HG03342 (cell line): ENCODE measurements around the gene SPAG16.
"Not testable (repeated sequence)": the region's sequence is repeated elsewhere in the genome, so short reads cannot be mapped to it uniquely, and the experiment has no call there.

Experiments used
- ATAC-seq: cut with Tn5 transposase; IDR thresholded peaks from one replicate; pipeline ENCODE4 v1.9.1; 2021; ENCODE audit warnings: mild to moderate bottlenecking, moderate library complexity; ENCODE audit not compliant: unreplicated experiment

SPAG16 gene

DNA sequence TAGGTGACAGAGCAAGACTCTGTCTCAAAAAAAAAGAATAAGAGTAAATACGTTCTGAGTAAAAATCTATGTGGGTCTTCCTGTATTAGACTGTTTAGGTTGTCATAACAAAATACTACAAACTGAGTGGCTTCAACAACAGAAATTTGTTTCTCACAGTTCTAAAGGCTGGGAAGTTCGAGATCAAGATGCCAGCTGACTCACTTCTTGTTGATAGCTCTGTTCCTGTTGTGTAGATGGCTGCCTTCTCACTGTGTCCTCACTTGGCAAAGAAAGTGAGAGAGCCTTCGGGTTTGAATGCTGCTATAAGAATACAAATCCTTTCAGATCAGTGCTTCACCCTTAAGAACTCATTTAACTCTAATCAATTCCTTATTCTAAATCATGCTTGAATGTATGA lies 696.6 kb downstream of the SPAG16 start:
- ATAC-seq = no peak

DNA sequence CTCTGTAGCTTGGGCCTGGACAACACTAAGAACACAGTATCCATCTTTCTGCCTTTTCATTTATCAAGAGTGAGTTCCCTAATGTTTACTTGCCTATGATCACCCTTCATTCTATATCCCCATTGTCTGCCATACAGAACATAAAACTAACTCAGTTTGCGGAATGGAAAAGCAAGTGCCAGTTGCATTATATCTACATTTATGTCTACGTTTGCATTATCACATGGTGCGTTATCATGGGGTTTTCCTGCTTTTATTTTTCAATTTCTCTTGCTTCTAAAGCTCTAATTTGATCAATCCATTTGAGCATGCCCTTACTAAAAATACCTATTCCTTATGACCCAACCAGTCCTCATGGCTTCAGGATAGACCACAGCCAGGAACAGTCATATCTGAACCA lies 704.9 kb downstream of the SPAG16 start:
- ATAC-seq = no peak

DNA sequence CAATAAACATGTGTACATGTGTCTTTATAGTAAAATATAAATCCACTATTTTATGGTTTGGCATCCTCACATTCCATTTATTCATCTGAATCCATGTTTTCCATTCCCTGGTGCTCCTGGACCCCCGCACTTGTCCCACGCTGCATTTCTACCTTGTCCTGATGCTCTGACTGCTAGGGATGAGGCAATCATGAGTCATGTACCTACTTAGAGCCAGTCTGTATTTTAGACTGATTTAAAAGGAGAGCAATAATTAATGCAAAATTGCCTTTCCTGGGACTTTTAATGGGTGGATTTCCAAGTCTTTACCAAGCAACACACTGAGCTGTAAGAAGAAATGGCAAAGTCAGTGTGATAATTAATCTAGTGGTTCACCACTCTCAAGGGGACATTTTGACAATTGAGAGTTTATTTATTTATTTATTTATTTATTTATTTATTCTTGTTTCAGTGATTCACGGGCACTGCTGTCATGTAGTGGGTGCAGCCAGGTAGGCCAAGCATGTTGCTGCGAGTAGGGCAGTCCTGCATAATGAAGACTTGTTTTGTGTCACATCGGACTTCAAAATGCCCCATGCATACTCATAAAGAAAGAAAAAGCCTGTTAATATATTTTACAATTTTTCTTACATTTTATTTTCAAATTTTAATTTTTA lies 707.3 kb downstream of the SPAG16 start:
- no peak for ATAC-seq

DNA sequence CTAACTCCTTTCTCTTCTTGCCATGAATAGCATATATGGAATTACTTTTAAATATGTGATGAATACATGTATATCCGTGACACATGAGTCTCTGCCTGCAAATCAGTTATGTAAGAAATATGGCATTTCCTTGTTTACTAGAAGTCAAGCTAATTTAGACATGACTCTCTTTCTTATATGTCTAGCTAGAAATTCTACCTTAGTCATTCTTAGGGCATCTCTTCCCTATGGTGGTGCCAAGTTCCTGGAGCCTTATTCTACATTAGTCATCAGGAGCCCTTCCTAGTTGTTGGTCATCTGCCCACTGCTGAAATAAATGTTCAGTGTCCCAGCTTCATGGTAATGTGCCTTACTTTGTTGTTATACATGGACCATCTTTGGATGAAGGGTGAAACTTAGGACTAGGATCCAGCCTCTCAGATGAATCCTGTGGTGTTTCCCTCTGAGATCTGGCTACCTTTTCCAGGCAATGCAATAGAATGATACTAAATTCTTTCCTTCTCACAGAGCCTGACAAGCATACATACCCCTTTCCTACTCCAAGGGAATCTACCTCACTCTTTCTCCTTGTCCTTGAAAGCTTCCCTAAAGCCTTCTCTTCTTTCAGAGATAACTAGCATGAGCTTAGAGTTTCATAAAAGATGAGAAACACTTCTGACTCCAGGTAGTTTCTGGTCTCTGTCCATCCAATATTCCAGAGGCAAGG lies 711.3 kb downstream of the SPAG16 start:
- no peak for ATAC-seq

DNA sequence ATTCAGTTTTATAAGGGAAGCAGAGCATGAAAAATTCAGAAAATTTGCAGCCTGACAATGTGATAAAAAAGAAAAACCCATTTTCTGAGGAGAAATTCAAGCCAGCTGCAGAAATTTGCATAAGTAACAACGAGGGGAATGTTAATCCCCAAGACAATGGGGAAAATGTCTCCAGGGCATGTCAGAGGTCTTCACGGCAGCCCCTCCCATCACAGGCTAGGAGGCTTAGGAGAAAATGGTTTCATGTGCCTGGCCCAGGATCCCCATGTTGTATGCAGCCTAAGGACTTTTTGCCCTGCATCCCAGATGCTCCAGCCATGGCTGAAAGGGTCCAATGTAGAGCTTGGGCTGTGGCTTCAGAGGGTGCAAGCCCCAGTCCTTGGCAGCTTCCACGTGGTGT lies 714.7 kb downstream of the SPAG16 start:
- not testable (repeated sequence) for ATAC-seq

DNA sequence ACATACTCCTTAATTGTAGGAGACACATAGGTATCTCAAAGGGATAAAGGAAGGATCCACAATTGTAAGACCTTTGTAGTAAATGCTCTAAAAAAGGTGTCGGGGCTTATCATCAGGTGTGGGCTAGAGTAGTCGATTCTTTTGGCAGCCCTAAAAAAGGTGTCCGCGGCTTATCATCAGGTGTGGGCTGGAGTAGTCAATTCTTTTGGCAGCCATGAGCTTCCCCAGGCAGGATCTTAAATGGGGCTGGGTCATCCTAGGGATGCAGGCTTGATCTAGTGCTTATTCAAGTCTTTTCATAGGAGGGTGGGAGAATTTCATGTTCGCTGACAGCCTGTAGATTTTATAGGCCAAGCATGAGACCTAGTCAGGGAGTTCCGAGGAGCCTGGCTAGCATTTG lies 720.2 kb downstream of the SPAG16 start:
- ATAC-seq = no peak

DNA sequence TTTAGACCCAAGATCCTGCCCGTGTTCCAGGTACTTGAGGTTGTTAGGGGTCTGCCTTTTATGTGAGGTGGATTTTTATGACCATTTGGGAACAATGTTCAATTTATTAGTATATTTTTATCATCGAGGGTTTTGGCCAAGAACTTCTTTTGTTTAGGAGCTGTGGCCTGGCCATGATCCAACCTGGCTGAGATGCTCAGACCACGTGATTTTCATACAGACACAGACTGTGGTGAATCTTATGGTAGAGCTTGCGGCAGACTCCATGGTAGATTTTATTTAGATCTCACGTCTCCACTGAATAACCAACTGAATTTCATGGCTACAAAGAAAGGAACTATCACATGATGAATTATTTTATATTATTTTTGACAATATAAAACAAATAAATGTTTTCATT lies 721.1 kb downstream of the SPAG16 start:
- ATAC-seq = no peak

DNA sequence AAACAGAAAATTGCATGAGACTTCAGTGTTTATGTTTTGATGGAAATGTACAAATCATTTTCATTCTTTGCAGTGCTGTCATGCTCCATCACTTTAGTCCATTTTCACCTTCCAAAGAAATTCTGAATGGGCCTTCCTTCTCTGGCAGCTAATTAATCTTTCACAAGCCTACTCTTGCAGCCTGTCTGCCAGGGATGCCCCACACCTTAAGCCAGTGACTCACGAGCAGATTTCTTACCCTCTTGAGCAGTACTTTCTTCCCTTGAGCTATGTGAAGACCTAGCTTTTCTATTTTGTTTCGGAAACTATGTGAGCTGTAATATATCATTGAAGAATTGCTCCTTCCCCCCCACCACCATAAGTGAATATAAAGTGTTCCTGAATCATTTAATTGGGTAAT lies 722.3 kb downstream of the SPAG16 start:
- no peak for ATAC-seq

DNA sequence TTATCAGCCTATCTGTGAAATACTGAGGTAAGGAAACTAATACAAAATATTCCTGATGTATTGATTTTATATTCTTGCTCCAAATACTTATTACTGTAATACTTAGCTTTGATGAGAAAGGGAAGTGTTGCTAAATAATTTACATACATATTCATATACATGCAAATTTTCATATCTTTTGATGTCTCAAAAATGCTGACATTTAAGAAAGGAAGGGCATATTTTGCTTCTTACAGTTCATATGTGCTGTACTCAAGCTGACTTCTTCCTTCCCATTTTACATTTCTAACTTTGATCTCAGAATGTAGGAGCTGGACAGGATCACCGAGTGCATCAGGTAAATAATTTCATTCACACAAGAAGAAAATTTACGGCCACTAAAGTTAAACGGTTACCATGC lies 727.4 kb downstream of the SPAG16 start:
- no peak for ATAC-seq

DNA sequence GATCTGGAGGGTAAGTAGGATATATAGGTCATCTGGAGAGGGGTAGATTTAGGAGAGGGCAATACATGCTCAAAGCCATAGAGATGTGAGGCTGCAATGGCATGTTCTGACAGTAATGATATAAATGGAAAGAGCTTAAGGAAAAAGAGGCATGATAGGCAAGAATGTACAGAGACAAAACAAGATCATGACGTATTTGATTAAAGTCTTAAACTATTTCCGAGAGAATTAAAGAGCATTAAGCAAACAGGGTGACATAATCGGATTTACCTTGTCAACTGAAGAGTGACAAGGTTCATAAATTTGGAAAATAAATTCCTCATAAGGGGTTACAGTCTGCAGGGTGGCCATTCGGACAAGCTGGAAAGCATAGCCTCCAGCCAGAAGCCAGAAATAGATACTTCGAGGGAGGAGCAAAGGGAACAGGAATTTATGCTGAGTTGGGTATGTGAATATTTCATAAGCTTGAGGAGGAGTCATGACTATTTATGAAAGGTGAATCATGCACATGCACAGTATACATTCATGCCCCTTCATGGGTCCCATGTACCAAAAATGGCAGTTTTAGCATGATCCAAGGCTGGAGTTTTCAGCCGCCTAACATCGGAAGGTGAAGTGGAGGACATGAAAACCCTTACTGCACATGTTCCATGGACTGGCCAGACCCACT lies 730.4 kb downstream of the SPAG16 start:
- no peak for ATAC-seq

DNA sequence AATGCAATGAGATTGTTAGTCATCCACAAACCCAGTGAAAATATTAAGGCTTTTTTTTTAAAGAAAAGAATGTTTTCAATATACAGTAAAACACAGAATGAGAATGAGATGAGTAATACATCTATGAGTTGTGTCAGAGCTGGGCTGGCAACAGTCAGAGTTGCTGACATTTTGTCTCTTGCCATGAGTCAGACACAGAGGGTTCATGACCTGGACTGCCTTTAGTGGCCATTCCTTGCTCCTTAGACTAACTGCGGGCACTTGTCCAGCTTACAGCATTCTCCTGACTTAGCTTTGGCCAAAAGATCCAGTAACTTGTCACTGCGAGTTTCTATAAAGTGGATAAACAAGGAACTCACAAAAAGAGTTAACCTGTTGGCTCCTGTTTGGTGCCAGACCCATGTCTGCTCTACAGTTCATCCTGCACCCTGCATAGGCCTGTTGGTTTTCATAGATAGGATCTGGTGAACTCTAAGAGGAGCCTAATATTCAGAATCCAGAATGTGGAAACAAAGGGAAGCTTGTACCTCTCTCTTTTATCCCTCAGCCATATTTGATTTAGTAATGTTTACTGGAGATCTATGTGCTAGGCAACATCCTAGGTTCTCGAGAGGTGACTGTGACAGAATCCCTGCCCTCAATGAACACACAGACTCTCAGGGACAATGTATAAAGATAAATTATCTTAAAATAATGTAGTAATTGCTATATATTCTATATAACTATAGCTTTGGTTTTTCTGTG lies 735.1 kb downstream of the SPAG16 start:
- ATAC-seq = no peak

DNA sequence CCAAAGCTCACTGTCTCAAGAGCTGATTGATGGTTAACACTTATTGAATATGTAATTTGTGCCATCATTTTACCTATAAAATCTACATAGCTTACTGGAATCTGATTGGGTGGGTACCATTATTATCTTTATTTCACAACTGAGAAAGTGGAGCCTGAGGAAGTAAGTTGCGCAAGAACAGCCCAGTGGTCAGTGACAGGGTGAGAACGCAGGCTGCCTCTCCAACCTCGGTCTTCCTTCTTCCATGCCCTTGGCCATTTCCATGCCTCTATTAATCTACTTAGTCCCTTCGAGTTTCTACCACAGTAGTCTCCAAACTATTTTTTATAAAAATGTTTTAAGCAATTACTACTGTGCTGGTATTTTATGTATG lies 735.7 kb downstream of the SPAG16 start:
- ATAC-seq = no peak

DNA sequence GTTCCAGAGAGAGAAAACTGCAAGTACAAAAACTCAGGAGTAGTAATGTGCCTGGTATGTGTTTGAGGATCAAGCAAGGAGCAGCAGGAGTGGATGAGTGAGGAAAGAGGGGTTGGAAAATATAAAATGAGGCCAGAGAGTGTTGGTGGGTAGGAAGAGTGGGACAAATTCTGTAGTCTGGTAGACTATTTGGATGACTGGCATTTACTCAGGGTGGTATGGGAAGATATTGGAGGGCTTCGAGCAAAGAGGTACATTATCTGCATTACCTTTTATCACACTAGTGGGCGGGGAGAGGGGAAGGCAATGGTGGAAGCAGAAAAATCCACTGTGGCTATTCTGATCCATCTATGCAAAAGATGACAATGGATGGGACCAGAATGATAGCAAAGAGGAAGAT lies 744.9 kb downstream of the SPAG16 start:
- no peak for ATAC-seq

DNA sequence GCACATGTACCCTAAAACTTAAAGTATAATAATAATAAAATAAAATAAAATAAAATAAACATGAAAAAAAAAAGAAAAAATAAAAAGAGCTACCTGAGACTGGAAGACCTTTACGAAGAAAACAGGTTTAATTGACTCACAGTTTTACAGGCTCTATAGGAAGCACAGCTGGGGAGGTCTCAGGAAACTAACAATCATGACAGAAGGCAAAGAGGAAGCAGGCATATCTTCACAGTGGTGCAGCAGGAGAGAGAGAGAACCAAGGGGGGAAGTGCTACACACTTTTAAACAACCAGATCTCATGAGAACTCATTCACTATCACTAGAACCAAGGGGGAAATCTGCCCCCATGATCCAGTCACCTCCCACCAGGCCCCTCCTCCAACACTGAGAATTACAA lies 747.3 kb downstream of the SPAG16 start:
- ATAC-seq = no peak

DNA sequence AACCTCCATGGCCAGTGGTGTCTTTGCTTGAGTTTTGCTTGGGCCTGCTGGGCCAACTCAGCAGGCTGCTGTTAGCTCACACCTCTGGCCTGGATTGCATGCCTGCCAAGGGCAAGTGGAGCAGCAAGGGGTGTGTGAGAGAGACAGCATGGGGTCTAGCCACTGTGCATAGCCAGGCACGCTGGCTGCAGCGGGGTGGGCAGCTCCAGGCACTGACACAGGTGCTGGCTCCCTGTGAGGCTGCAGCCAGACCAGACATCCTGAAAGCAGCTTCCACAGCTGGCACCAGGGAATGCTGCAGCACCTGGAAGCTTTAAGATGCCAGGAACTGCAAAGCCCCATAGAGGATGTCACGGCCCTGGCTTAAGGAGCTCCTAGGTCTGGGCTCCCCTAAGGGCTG lies 750.2 kb downstream of the SPAG16 start:
- ATAC-seq = no peak

DNA sequence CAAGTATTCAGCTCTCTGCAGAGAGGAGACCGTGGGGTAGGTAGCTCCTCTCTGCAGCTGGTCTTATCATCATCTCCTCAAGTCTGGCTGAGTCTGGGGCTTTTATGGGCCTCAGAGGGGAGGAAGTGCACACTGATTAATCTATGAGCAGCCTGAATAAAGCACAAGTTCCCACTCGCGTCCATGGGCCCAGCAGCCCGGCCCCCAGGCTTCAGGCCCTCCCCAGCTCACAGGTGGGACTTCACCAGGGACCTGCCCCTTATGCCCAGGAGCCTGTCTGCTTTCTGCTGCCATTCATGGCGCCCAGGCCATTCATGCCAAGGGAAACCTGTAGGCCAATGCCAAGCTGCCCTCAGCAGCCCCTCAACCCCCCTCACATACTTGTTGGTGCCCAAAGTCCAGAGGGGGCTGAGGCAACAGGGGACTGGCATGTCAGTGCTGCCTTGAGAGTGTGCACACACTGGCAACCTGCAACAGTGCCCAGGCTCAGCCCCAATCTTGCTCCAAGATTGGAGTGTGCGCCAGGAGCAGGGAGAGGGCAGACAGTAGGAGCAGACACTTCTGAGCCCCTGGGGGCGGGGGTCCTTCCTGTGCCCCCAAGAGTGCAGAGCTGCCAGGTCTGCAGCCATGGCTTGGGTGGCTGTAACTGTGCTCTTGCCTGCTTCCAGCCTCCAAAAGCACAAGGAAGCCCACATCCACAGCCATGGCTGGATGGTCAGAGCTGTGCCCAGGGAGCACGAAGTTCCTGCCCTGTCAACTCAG lies 751.0 kb downstream of the SPAG16 start:
- no peak for ATAC-seq

DNA sequence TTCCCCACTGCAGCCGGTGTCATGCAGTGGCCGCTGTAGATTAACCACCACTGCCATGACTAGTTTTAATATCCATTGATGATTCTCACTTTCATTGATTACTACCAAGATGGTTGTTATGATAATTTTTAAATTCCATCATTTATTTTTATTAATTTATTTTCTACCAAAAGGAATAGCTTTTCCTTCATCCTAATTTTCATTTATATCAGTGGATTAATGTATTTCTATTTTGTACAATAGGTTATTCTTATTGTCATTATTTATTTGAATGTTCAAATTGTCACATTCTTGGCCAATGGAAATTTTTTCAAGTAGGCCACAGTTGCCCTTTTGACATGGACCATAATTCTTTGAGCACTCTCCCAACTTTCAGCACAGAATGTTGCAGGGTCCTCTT lies 751.7 kb downstream of the SPAG16 start:
- no peak for ATAC-seq

DNA sequence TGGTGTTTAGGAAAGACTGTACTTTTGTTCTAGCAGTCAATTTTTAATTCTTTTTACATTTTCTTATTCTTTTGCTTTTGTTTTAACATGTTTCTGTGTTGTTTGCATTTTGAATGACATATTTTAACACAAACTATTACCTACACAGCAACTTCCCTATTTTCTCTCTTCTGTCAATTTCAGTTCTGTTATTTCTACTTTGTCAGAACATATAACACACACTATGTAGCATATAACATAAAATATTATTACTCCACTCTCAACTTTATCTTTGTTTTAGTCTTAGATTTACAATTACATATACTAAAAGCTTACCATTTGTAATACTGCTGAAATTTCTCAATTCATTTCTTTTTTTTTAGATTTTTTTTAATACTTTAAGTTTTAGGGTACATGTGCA lies 753.9 kb downstream of the SPAG16 start:
- ATAC-seq = no peak

DNA sequence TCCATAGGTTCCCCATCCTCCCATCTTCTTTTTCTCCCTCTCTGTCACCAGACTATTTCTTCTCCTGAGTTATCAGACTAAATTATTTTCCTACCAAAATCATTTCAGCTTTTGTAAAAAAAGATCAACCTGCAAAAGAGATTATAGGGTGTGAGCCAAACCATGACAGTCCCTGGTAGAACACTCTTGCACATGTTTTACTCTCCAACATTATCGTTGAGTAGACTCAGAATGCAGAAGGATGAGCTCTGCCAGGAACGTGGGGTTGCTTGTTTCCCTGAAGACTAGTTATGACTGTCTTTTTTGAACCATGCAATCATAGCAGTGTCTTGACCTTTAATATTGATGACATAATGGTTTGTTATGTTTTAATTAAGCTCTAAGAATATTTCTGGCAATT lies 766.5 kb downstream of the SPAG16 start:
- ATAC-seq = no peak

DNA sequence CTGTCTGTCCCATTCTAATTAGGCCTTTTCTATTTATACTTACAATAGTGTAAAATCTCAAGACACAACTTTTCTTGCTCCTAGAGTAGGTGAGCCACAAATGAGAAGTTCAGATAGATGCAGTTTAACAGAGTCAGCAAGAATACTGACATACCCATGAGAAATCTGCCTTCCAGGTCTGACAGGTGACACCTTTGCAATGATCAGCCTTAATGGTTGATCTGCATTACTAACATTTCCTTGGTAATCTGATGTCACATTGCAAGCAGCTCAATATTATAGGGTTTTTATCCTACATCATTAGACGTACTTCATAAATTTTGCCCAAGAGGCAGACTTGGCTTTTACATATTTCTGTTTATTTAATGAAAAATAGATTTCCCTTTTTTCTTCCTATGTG lies 767.3 kb downstream of the SPAG16 start:
- no peak for ATAC-seq

DNA sequence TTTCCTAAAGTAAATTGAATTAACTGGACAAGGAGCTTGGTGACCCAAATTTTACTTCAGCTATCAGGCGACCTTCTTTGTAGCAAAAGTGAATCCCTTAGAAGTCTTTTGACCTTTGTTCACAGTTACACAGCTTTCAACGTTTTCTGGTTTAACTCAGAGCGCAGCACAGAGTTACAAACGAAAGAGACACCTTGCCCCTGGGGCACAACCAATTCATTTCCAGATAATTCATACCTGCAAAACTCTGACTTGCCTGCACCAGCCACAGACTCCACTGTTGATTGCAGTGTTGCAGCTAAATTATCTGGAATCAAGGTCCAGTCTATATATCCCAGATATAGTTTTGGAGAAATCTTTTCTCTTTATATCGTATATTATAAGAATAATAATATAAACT lies 768.0 kb downstream of the SPAG16 start:
- ATAC-seq = no peak
